T-cell (primary cell): Measurements from ENCODE around the gene ESR1. TPM values are rescaled to one million over a fixed set of nuclear protein-coding genes. Genes with fewer than 3 reads are reported as not detected.
"Not testable (repeated sequence)": the region's sequence is repeated elsewhere in the genome, so short reads cannot be mapped to it uniquely, and the experiment has no call there.

Experiments used
- ATAC-seq, 4 experiments: fragments of 200-7000 bp in 3 of 4; fragments of 150-1000 bp in 1 of 4; cut with Tn5 transposase; replicated peaks in 1 of 4; 1 replicate in 3 of 4; 2 replicates in 1 of 4; pipeline ENCODE4 v1.10.0; 2021; ENCODE audit warnings: moderate library complexity in 3 of 4, mild to moderate bottlenecking in 2 of 4, moderate number of reproducible peaks in 1 of 4
- CTCF ChIA-PET, 2 donors: fragments of 300-600 bp; sonication (Branson Sonifier 250); formaldehyde crosslinking; loops; one replicate each; lab custom pipeline; 2022; ENCODE audit warnings: antibody characterized with exemption in 2 of 2; lab: Charles Lee
- POLR2A ChIA-PET, 2 donors: fragments of 300-600 bp; sonication (Branson Sonifier 250); formaldehyde crosslinking; loops; one replicate each; lab custom pipeline; 2022; ENCODE audit warnings: antibody characterized with exemption in 2 of 2; lab: Charles Lee
- DNase-seq, 35 experiments: peaks; one replicate each; pipeline versions ENCODE4 v3.0.0 to v3.0.0-alpha.2; 2013 to 2023
- H3K27ac ChIP-seq: one replicate; pipeline ENCODE4 v1.5.1; 2013; ENCODE audit warnings: low read length
- H3K27me3 ChIP-seq, 2 experiments: replicated peaks in 1 of 2; 1 replicate in 1 of 2; 2 replicates in 1 of 2; pipeline versions ENCODE4 v1.6.1 to v1.7.0; 2013; ENCODE audit warnings: low read length in 1 of 2, mixed read lengths in 1 of 2; ENCODE audit not compliant: control insufficient read depth in 2 of 2, insufficient read depth in 2 of 2; ENCODE audit errors: extremely low read depth in 1 of 2
- H3K36me3 ChIP-seq, 2 donors: 1 replicate in 1 of 2; 2 replicates in 1 of 2; pipeline versions ENCODE4 v1.6.1 to v1.7.0; 2013; ENCODE audit warnings: low read length in 1 of 2; ENCODE audit not compliant: control insufficient read depth in 2 of 2, insufficient read depth in 1 of 2; ENCODE audit errors: extremely low read depth in 1 of 2
- H3K4me1 ChIP-seq, 2 experiments: 1 replicate in 1 of 2; 2 replicates in 1 of 2; pipeline versions ENCODE4 v1.6.1 to v1.7.0; 2013; ENCODE audit warnings: low read length in 2 of 2, mixed read lengths in 1 of 2; ENCODE audit not compliant: insufficient read depth in 2 of 2, control insufficient read depth in 1 of 2; ENCODE audit errors: extremely low read depth in 1 of 2
- H3K4me3 ChIP-seq, 2 donors: 1 replicate in 1 of 2; 2 replicates in 1 of 2; pipeline versions ENCODE4 v1.5.1 to v1.7.0; 2013; ENCODE audit warnings: mild to moderate bottlenecking in 2 of 2, low read length in 1 of 2, moderate library complexity in 1 of 2; ENCODE audit not compliant: control insufficient read depth in 1 of 2; ENCODE audit errors: extremely low read depth in 1 of 2
- H3K9me3 ChIP-seq: 2 replicates; pipeline ENCODE4 v1.7.0; 2013
- H3K27ac Mint-ChIP-seq, 2 donors: one replicate each; pipeline ENCODE4 v1.8.0; 2020 to 2021; ENCODE audit warnings: mild to moderate bottlenecking in 2 of 2, mixed read lengths in 2 of 2
- H3K27me3 Mint-ChIP-seq, 2 donors: one replicate each; pipeline ENCODE4 v1.8.0; 2021 to 2022; ENCODE audit warnings: mixed read lengths in 2 of 2
- H3K36me3 Mint-ChIP-seq: one replicate; pipeline ENCODE4 v1.8.0; 2021; ENCODE audit warnings: mixed read lengths
- H3K4me1 Mint-ChIP-seq, 3 donors: one replicate each; pipeline ENCODE4 v1.8.0; 2020 to 2022; ENCODE audit warnings: mixed read lengths in 3 of 3, mild to moderate bottlenecking in 1 of 3
- H3K4me3 Mint-ChIP-seq, 3 donors: one replicate each; pipeline ENCODE4 v1.8.0; 2020 to 2022; ENCODE audit warnings: mild to moderate bottlenecking in 3 of 3, mixed read lengths in 3 of 3, moderate library complexity in 3 of 3
- H3K9me3 Mint-ChIP-seq, 3 donors: one replicate each; pipeline ENCODE4 v1.8.0; 2020 to 2022; ENCODE audit warnings: mixed read lengths in 3 of 3
- WGBS: methylation state at CpG from one replicate; pipeline ENCODE4 v1.1.5; 2013; ENCODE audit warnings: missing lambda C conversion rate; ENCODE audit not compliant: insufficient coverage; 5-methylcytosine and 5-hydroxymethylcytosine counted together
- total RNA-seq, 35 experiments: library from RNA in 6 of 35; stranded (reverse) in 6 of 35; fragments of 120-200 nt in 1 of 35; gene quantifications; one replicate each; pipeline versions ENCODE4 v1.2.1 to v1.2.4 and lab custom pipeline; 2013 to 2026

Gene ESR1
- total RNA-seq, 5 donors from 2014 or later (not counting 1 experiment from before 2014, with no cell fraction given) = 1.5 to 7.3 (median 5.8) TPM

GRCh38 chr6:151877458-151877857 lies 70.0 kb downstream of the ESR1 start:
- no peak for ATAC-seq
- no peak overlapping the region for H3K4me3 Mint-ChIP-seq
- H3K9me3 Mint-ChIP-seq = no peaks in the 10 kb centered on the region
- H3K27me3 Mint-ChIP-seq = no peaks in the 10 kb centered on the region
- no peaks in the 10 kb centered on the region for H3K9me3 ChIP-seq
- DNase-seq = no peak
- H3K4me1 ChIP-seq = no peaks in the 10 kb centered on the region
- H3K36me3 Mint-ChIP-seq = peaks cover 9% of the 10 kb centered on the region
- H3K27ac Mint-ChIP-seq = no peak overlapping the region
- H3K4me1 Mint-ChIP-seq = no peaks in the 10 kb centered on the region
- CTCF ChIA-PET = no interaction called here
- POLR2A ChIA-PET = no interaction called here
- WGBS = 100% methylated on average over 1 of the region's 3 CpGs
- H3K4me3 ChIP-seq = no peak overlapping the region
- no peaks in the 10 kb centered on the region for H3K27me3 ChIP-seq
- H3K27ac ChIP-seq = no peak overlapping the region
- H3K36me3 ChIP-seq = no peaks in the 10 kb centered on the region

- H3K27ac Mint-ChIP-seq = no peak overlapping the region
- no peaks in the 10 kb centered on the region for H3K27me3 ChIP-seq
- no peak for DNase-seq
- H3K36me3 Mint-ChIP-seq = peaks cover 9% of the 10 kb centered on the region
- H3K27ac ChIP-seq = no peak overlapping the region
- no peaks in the 10 kb centered on the region for H3K4me1 Mint-ChIP-seq
- CTCF ChIA-PET = no interaction called here
- no peak overlapping the region for H3K4me3 Mint-ChIP-seq
- no peaks in the 10 kb centered on the region for H3K9me3 Mint-ChIP-seq
- no peaks in the 10 kb centered on the region for H3K27me3 Mint-ChIP-seq
- H3K4me3 ChIP-seq = no peak overlapping the region
- POLR2A ChIA-PET = no interaction called here
- no peaks in the 10 kb centered on the region for H3K4me1 ChIP-seq
- 100% methylated on average over 1 of the region's 1 CpG for WGBS
- ATAC-seq = no peak
- no peaks in the 10 kb centered on the region for H3K9me3 ChIP-seq
- H3K36me3 ChIP-seq = peaks cover 0 to 2% of the 10 kb centered on the region in 2 donors
Measured at GRCh38 chr6:151881231-151881630, 73.7 kb downstream of the ESR1 start.

- DNase-seq (no peak), ATAC-seq (no peak)
- Mint-ChIP-seq H3K27me3 (no peaks in the 10 kb centered on the region), H3K9me3 (no peaks in the 10 kb centered on the region), H3K4me1 (no peaks in the 10 kb centered on the region), H3K27ac (no peak overlapping the region), H3K36me3 (peaks cover 9% of the 10 kb centered on the region), H3K4me3 (no peak overlapping the region)
- POLR2A ChIA-PET = interaction anchor here in 1 of 2 donors (0.5 to 0.7 kb wide), 2 partner anchors 405 to 588 kb away, joined by 3 read pairs; no protein-coding TSS in a partner anchor
- H3K36me3 ChIP-seq = peaks cover 0 to 2% of the 10 kb centered on the region in 2 donors
- H3K27ac ChIP-seq = no peak overlapping the region
- no peaks in the 10 kb centered on the region for H3K9me3 ChIP-seq
- no CpG with 5 or more reads among the region's 5 CpGs for whole genome bisulfite sequencing
- no peaks in the 10 kb centered on the region for H3K4me1 ChIP-seq
- H3K4me3 ChIP-seq = no peak overlapping the region
- no peaks in the 10 kb centered on the region for H3K27me3 ChIP-seq
- CTCF ChIA-PET = no interaction called here
Measured at GRCh38 chr6:151882206-151882605, 74.7 kb downstream of the ESR1 start.

- no peak for DNase-seq
- Histone ChIP-seq H3K4me3 (no peak overlapping the region), H3K4me1 (no peaks in the 10 kb centered on the region), H3K27ac (no peak overlapping the region), H3K36me3 (peaks cover 0 to 2% of the 10 kb centered on the region in 2 donors), H3K9me3 (no peaks in the 10 kb centered on the region), H3K27me3 (no peaks in the 10 kb centered on the region)
- WGBS = no CpG with 5 or more reads among the region's 4 CpGs
- no peaks in the 10 kb centered on the region for H3K4me1 Mint-ChIP-seq
- H3K36me3 Mint-ChIP-seq = peaks cover 9% of the 10 kb centered on the region
- CTCF ChIA-PET = no interaction called here
- H3K9me3 Mint-ChIP-seq = peaks cover 0 to 5% (median 2%) of the 10 kb centered on the region in 3 donors
- POLR2A ChIA-PET = no interaction called here
- H3K27ac Mint-ChIP-seq = no peak overlapping the region
- H3K27me3 Mint-ChIP-seq = no peaks in the 10 kb centered on the region
- no peak overlapping the region for H3K4me3 Mint-ChIP-seq
- no peak for ATAC-seq
Measured at GRCh38 chr6:151885234-151885633, 77.8 kb downstream of the ESR1 start.

GRCh38 chr6:151891524-151891923 lies 84.0 kb downstream of the ESR1 start:
- Mint-ChIP-seq H3K27me3 (no peaks in the 10 kb centered on the region), H3K9me3 (peaks cover 2 to 8% (median 6%) of the 10 kb centered on the region in 3 donors), H3K27ac (no peak overlapping the region), H3K4me1 (no peaks in the 10 kb centered on the region), H3K4me3 (no peak overlapping the region), H3K36me3 (peaks cover 5% of the 10 kb centered on the region)
- ChIA-PET POLR2A (no interaction called here), CTCF (no interaction called here)
- WGBS = no CpG with 5 or more reads among the region's 3 CpGs
- Histone ChIP-seq H3K4me1 (no peaks in the 10 kb centered on the region), H3K4me3 (no peak overlapping the region), H3K9me3 (no peaks in the 10 kb centered on the region), H3K27me3 (no peaks in the 10 kb centered on the region), H3K36me3 (no peaks in the 10 kb centered on the region), H3K27ac (no peak overlapping the region)
- no peak for DNase-seq
- no peak for ATAC-seq

GRCh38 chr6:151894426-151894825 lies 86.9 kb downstream of the ESR1 start:
- H3K4me1 Mint-ChIP-seq, H3K27ac ChIP-seq, H3K27me3 ChIP-seq, H3K27me3 Mint-ChIP-seq, H3K27ac Mint-ChIP-seq, ATAC-seq, POLR2A ChIA-PET, H3K4me3 ChIP-seq, H3K4me1 ChIP-seq, H3K9me3 ChIP-seq, CTCF ChIA-PET, DNase-seq, H3K4me3 Mint-ChIP-seq, H3K36me3 ChIP-seq: not testable (repeated sequence)
- peaks cover 15% of the 10 kb centered on the region for H3K36me3 Mint-ChIP-seq
- H3K9me3 Mint-ChIP-seq = peaks cover 0 to 18% (median 15%) of the 10 kb centered on the region in 3 donors
- 40% methylated on average over 1 of the region's 3 CpGs for WGBS

GRCh38 chr6:151899221-151899620 lies 91.7 kb downstream of the ESR1 start:
- H3K4me1 Mint-ChIP-seq, POLR2A ChIA-PET, H3K27me3 ChIP-seq, H3K36me3 ChIP-seq, H3K27ac ChIP-seq, H3K27me3 Mint-ChIP-seq, ATAC-seq, H3K27ac Mint-ChIP-seq, CTCF ChIA-PET, H3K9me3 ChIP-seq, DNase-seq, H3K4me3 Mint-ChIP-seq, H3K4me3 ChIP-seq, H3K4me1 ChIP-seq: not testable (repeated sequence)
- no CpG with 5 or more reads among the region's 33 CpGs for WGBS
- Mint-ChIP-seq H3K36me3 (peaks cover 30% of the 10 kb centered on the region), H3K9me3 (peaks cover 4 to 25% (median 15%) of the 10 kb centered on the region in 3 donors)
